NCI-H187 (cell line): ENCODE results near the gene RAPSN.
A peak's percentile ranks its signal among the peaks of the same experiment; 100 is the strongest.

ENCODE experiments used
- DNase-seq, 2 experiments: peaks; one replicate each; lab custom pipeline; 2025; lab: John Stamatoyannopoulos, UW

The RAPSN gene

DNA sequence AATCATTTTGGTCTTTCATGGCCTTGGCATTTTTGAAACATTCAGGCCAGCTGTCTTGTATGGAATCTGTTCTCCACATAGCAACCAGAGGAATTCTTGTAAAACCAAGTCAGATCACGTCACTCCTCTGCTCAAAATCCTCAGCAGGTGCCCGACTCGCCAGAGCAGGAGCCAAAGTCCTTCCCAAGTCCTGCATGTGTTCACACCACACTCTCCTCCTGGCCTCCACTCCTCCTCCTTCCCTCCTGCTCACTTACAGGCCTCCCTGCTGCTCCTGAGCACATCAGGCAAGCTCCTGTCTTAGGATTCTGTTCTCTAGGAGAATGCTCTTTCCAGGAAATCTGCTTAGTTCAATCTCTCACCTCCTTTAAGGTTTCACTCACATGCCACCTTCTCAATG lies 15.8 kb downstream of the RAPSN start:
- no peak for DNase-seq

DNA sequence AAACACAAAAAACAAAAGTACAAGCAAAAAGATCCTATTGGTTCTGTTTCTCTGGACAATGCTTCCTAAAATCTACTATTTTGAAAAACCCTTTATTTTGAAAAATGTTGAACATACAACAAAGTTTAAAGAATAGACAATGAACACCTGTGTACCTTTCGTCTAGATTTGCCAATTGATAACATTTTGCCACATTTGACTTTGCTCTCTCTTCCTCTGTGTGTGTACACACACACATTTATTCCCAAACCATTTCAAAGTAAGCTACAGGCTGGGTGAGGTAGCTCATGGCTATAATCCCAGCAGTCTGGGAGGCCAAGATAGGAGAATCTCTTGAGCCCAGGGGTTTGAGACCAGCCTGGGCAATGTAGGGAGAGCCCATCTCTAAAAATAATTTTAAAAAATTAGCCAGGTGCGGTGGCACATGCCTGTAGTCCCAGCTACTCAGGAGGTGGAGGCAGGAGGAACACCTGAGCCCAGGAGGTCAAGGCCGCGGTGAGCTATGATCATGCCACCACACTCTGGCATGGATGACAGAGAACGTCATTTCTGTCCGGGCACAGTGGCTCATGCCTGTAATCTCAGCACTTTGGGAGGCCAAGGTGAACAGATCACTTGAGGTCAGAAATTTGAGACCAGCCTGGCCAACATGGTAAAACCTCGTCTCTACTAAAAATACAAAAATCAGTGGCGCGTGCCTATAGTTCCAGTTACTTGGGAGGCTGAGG lies 17.4 kb downstream of the RAPSN start:
- DNase-seq = no peak

DNA sequence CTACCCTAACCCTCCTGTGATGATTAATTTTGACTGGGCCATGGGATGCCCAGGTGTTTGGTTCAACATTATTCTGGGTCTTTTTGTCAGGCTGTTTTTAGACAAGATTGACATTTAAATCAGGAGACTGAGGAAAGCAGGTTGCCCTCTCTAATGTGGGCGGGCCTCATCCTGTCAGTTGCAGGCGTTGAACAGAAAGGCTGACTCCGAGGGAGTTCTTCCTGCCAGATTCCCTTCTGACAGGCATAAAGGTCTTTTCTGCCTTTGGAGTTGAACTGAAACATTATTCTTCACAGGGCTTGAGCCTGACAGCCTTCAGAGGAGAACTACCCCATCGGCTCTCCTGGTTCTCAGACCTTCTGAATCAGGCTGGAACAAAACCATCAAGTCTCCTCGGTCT lies 18.4 kb downstream of the RAPSN start:
- DNase-seq = no peak

DNA sequence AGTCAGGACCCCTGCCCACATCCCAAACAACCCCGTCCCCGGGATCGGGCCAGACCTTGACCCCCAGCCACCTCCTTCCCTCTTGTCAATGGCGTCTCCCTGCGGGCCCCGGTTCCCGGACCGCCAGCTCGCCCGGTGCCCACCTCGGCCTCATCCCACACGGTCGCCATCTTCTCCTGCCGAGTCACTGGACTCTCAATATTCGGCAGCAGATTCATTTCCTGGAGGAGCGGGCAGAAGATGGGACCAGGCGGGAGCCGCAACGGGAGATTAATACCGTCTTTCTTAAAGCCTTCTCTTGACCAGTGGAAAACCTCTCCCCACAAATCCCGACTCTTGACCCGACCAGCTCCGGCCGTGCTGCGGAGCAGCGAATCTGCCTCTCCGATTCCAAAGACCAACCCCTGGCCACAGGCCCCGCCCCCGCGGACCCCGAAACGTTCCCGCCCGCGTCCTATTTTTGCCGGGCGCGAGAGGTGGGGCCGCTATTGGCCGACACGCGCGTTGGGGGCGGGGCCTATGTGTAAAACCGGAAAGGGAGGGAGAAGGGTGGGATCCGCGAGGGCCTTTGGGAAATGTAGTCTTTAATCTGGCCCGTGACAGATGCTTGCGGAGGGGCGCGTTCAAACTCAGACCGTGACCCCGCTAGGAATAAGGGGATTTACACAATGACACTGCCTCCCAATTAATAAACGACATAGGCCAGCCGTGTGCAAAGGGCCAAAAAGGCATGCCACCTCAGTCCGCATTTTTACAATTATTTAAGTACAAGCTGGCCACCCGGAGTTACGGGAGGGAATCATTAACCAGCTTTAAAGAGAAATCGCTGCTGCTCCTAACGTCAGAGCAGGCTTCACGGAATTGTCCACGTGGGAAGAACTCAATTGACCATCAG lies 22.6 kb downstream of the RAPSN start, which contains the start of gene PSMC3:
PSMC3 (minus strand) TSS at position 378 of the 895 bp plus-strand sequence; CDS start at position 218, 160 bp downstream.
- DNase-seq = peak; percentile 97 to 100

DNA sequence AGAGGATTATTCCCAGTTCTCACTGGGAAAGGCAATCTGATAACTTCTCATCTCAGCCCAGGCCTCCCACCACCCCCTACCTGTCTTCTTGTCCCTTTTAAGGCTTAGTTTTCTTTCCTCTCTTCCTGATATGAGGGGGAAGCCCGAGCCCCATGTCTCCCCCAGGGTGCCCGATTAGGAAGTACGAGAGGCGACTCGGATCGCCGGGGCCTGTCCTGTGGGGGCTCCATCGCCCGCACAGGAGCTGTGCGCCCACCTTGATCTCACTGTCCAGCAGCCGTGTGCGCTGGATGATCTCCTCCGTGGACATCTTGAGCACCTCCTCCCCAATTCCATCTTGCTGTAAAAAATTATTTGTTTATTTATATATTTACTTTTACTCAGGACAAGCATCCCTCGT lies 23.3 kb downstream of the RAPSN start:
- no peak for DNase-seq

DNA sequence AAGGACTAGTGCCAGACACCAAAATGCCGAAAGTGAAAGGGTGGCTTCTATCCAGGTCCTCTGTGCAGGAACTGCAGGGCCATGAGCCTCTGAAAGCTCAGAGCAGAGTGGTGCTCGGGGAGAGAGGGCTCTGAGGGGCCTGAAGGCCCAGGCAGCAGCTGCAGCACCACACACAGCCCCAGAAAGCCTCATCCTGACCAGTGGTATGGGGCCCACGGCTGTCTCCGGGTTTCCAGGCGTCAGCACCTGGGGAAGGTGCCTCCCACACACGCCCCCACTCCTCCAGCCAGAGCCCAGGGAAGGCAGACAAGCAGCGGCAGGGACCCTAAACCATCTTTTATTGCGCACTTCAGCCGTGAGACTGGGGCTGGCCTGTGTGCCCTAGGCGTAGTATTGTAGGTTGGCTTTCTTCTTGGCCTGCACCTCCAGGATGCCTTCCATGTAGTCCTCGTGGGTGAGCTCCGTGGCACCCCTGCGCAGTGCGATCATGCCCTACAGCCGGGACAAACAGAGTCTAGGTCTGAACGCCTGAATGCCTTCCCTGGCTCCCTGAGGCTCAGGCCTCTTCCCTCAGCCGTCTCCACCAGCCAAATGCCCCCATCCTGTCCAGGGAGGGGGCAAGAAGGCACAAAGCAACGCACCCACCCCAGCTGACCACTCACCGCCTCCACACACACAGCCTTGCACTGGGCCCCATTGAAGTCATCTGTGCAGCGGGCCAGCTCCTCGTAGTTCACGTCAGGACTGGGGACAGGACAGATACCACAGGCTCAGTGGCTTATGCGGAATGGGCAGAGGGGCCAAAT lies 30.3 kb downstream of the RAPSN start:
- no peak for DNase-seq

DNA sequence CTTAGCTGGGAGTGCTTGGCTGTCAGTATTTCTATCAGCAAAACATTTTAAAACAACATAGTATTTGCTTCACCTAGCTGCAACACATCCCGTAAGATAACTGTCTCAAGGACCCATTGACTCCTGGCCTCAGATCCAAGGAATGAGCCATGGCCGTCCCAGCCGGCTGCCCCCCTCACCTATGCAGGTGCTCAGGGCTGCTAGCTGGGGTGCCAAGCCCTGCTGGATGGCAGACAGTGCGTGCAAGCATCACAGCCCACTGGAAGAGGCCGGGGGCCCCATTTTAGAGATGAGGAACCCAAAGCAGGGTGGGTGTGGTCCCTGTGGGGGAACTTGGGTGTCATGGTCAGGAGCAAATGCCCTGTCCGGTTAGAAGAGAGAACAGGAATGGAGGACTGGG lies 31.2 kb downstream of the RAPSN start:
- no peak for DNase-seq

DNA sequence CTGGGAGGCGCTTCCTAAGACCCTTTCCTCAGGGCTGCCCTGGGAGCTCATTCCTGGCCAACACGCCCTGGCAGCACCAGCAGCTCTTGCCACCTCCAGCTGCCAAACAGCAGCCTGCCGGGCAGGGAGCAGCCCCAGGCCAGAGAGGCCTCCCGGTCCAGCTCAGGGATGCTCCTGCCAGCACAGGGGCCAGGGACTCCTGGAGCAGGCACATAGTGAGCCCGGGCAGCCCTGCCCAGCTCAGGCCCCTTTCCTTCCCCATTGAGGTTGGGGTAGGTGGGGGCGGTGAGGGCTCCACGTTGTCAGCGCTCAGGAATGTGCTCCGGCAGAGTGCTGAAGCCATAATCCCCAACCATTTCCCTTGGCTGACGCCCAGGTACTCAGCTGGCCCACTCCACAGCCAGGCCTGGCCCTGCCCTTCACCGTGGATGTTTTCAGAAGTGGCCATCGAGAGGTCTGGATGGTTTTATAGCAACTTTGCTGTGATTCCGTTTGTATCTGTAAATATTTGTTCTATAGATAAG lies 32.9 kb downstream of the RAPSN start:
- DNase-seq = no peak

DNA sequence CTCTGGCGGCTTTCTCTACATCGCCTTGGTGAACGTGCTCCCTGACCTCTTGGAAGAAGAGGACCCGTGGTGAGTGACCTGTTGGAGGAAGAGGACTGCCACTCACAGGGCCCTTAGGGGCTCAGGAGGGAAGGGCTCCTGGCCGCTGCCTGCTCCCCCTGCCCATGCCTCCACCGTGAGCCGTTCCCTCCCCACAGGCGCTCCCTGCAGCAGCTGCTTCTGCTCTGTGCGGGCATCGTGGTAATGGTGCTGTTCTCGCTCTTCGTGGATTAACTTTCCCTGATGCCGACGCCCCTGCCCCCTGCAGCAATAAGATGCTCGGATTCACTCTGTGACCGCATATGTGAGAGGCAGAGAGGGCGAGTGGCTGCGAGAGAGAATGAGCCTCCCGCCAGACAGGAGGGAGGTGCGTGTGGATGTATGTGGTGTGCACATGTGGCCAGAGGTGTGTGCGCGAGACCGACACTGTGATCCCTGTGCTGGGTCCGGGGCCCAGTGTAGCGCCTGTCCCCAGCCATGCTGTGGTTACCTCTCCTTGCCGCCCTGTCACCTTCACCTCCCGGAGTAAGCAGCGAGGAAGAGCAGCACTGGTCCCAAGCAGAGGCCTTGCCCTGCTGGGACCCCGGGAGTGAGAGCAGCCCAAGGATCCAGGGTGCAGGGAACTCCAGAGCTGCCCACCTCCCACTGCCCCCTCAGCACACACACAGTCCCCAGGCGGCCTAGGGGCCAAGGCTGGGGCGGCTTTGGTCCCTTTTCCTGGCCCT lies 33.7 kb downstream of the RAPSN start:
- DNase-seq = no peak

DNA sequence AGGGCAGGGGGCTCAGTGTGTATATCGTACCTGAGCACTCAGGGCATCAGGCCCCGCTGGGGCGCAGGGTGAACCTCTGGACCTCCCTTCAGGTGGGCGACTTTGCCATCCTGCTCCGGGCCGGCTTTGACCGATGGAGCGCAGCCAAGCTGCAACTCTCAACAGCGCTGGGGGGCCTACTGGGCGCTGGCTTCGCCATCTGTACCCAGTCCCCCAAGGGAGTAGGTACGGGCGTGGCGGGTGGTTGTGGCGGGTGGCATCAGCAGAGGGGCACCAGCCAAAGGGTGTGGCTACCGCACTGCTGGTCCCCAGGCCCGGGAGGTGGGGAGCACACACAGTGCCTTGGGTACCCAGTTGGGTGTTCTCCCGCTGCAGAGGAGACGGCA lies 34.3 kb downstream of the RAPSN start:
- DNase-seq = no peak

DNA sequence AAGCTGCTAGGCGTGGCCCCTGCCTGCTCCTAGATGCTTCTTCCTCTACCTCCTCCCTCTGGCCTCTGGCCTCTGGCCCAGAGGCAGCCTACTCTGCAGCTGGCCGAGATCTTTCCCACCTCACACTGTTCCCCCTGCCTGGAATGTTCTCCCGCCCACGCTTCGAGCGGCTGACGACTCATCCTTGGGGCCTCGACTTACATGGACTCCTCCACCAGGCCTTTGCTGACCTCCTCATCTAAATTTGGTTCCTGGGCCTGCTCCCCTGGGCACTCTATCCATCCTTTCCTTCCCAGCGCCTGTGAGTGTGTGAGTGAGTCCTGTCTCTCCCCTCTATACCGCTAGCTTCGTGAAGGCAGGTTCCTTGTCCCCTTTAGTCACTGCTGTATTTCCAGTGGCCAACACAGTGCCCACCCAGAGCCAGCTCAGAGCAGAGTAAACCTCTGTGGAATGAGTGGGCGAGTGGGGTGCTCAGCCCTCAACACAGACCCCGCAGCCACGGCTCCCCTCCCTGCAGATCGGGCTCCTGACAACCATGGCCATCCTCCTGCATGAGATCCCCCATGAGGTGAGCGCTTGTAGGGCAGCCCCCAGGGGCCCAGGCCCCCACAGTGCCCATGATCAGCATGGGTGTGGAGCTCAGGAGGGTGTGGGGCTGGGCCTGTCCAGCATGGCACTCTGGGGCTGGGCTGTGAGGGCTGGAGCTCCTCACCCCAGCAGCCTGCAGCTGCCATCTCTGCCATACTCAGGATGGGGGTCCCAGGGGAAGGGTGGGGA lies 34.8 kb downstream of the RAPSN start:
- no peak for DNase-seq

DNA sequence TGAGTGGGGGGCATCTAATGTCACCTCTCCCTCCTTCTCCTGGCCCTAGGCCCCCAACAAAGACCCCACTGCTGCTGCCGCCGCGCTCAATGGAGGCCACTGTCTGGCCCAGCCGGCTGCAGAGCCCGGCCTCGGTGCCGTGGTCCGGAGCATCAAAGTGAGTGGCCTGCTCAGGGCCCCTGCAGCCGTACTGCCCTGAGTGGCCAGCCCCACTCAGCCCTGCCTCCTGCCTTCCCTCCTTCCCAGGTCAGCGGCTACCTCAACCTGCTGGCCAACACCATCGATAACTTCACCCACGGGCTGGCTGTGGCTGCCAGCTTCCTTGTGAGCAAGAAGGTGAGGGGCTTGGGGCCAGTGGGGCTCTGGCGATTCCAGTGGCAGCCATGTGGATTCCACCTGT lies 35.6 kb downstream of the RAPSN start:
- no peak for DNase-seq

DNA sequence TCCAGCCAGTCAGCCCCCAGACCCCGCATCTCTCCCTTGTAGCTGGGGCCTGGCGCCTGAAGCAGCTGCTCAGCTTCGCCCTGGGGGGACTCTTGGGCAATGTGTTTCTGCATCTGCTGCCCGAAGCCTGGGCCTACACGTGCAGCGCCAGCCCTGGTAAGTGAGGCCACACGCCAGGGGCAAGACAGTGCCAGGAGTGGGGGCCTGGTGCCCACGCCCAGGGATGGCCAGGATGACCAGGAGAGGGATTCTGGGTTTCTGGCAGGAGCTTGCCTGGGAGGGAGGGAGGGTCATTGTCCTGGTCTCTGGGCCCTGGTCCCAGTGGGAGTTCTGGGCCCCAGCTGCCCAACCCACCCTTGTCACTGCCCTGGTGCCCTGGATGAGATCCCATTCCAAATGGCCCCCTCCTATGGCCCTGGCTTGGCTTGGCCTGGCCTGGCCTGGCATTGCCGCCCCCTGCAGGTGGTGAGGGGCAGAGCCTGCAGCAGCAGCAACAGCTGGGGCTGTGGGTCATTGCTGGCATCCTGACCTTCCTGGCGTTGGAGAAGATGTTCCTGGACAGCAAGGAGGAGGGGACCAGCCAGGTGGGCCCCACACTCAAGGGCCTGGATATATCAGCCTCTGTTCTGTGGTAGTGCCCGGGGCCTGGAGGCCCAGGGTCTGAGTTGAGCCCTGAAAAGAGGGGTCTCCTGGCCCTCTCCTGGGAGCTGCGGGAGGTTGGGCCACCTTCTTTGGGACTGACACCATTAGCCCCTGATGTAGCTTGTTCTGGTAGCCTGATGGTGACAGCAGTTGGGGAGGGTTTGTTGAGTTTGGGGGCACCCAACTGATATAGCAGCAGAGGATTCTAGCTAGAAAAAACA lies 36.8 kb downstream of the RAPSN start:
- no peak for DNase-seq

DNA sequence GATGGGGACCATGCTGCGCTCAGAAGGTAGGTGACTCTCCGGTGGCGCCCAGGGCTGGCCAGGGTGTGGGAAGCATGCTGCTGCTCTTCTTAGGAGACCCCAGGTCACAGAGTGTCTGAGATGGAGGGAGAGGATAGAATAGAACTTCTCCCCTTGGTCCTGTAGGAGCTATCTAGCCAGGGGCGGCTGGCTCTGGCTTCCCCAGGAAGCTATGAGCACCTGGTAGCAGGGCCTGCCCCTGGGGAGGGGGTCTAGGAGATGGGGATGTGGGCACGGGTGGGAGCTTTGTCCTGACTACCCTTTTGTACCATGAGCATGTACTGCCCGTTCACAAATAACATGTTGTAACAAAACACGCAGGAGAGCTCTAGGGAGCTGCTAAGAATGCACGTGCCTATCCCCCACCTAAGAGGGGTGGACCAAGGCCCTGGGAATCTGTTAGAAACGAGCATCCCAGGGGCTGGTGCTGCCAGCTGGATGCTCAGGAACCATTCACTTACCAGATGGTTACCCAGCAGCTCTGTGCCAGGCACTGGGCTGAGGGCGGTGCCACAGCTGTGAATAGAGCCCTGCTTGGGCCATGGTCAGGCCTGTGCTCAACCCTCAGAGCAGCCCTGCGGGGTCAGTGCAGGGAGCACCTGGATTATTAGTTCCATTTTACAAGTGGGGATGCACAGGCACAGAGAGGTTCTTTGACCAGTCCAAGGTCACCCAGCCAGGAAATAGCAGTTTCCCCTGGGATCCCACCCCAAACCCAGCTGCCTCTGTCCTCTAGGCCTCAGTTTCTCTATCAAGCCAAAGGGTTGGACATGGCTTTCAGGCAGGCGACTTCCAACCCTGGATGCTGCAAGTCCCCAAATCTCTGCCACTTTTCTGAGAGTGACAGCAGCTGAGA lies 38.3 kb downstream of the RAPSN start:
- no peak for DNase-seq

DNA sequence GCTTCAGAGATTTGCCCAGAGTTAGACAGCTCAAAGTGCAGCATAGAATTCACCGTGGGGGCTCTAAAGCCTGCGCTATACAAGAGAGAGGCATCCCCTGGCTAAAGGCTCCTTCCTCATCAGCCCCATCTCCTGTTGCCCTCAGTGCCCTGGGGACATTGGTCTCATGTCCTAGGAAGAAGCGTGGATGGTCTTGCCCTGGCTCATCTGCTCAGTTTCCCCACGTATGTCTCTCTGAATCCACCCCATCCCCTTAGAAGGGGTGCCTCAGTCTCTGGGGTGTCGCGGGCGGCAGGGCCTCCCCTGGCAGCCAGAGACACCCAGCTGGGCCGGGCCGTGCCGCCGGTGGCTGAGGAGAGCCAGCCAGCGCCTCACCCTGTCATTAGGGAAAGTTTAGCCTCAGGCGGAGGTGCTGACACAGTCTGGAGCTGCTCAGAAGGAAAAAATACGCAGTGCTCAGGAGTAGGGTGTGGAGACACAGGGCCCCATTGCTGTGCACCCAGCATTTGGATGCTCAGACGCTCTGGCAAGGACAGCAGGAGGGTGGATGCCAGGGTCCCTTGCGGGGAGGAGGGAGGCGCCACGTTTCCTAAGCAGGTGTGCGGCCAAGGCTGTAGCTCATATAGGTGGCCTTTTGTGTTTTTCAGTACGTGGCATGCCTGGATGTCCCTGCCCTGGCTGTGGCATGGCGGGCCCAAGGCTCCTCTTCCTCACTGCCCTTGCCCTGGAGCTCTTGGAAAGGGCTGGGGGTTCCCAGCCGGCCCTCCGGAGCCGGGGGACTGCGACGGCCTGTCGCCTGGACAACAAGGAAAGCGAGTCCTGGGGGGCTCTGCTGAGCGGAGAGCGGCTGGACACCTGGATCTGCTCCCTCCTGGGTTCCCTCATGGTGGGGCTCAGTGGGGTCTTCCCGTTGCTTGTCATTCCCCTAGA lies 39.2 kb downstream of the RAPSN start:
- no peak for DNase-seq

DNA sequence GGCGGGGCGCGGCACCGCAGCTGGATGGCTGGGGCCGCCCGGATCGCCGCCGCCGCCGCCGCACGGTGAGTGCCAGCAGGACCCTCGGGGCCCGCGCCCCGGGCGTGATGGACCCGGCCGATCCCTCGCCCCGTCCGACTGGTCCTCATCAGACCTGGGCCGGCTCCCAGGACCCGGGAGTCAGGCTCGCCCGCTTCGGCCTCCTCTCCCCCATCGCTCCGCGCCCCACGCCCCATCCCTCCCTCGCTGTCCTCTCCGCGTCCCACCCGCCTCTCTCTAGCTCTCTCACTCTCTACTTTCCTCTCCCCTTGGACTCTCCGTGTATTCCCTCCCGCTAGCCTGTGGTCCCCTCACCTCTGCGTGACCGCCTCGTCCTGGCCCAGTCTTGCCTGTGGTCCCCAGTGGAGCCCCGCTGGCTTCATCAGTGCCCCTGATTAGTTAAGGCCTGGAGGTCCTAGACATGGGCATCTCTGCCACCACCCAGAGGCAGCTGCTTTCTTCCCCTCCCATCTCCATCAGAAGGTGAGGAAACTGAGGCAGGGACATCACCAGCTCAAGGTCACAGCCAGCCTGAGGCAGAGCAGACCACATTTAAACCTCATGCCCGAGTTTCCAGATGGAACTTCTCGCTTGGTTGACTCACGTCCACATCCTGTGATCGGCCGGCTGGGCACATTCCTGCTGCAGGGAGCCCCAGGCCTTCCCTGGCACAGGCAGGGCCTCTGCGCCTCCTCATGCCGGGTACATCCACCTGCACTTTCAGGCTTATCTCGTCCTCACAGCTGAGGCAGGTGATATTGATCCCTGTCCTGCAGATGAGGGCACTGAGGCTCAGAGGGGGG lies 40.1 kb downstream of the RAPSN start:
- DNase-seq = no peak
